Hematopoietic multipotent progenitor cell treated with erythropoietin and hydrocortisone succinate and interleukin-3 and kit ligand, for 8 days (in vitro differentiated cells): Measurements from ENCODE around the gene ANGPTL4.
"Not testable (repeated sequence)": the region's sequence is repeated elsewhere in the genome, so short reads cannot be mapped to it uniquely, and the experiment has no call there.

Source experiments
- DNase-seq: peaks from one replicate; pipeline ENCODE4 v3.0.0-alpha.2; 2015

ANGPTL4 gene, protein sequence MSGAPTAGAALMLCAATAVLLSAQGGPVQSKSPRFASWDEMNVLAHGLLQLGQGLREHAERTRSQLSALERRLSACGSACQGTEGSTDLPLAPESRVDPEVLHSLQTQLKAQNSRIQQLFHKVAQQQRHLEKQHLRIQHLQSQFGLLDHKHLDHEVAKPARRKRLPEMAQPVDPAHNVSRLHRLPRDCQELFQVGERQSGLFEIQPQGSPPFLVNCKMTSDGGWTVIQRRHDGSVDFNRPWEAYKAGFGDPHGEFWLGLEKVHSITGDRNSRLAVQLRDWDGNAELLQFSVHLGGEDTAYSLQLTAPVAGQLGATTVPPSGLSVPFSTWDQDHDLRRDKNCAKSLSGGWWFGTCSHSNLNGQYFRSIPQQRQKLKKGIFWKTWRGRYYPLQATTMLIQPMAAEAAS

DNA sequence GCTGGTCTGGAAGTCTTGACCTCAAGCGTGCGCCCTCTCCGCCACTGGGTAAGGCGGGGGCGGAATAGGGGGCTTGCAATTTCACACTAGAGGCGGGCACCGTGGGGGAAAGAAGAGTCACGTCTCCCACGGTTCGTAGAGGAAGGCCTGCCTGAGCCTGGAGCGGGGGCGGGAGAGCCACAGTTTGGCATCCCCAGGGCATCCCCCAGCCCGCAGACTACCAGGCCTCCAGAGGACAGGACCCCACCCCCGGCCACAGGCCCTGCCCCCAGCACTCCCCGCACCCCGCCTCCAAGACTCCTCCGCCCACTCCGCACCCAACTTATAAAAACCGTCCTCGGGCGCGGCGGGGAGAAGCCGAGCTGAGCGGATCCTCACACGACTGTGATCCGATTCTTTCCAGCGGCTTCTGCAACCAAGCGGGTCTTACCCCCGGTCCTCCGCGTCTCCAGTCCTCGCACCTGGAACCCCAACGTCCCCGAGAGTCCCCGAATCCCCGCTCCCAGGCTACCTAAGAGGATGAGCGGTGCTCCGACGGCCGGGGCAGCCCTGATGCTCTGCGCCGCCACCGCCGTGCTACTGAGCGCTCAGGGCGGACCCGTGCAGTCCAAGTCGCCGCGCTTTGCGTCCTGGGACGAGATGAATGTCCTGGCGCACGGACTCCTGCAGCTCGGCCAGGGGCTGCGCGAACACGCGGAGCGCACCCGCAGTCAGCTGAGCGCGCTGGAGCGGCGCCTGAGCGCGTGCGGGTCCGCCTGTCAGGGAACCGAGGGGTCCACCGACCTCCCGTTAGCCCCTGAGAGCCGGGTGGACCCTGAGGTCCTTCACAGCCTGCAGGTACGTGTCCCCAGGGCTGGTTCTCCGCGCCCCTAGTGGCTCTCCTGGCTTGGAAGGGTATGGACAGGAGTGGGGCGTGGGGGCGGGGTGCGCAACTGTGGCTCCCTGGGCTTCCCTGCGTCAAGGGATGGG, at the start of gene ANGPTL4:
ANGPTL4 (plus strand) TSS at position 353 of the 969 bp plus-strand sequence; CDS start at position 520, 167 bp downstream.
- DNase-seq = peak; percentile 68

DNA sequence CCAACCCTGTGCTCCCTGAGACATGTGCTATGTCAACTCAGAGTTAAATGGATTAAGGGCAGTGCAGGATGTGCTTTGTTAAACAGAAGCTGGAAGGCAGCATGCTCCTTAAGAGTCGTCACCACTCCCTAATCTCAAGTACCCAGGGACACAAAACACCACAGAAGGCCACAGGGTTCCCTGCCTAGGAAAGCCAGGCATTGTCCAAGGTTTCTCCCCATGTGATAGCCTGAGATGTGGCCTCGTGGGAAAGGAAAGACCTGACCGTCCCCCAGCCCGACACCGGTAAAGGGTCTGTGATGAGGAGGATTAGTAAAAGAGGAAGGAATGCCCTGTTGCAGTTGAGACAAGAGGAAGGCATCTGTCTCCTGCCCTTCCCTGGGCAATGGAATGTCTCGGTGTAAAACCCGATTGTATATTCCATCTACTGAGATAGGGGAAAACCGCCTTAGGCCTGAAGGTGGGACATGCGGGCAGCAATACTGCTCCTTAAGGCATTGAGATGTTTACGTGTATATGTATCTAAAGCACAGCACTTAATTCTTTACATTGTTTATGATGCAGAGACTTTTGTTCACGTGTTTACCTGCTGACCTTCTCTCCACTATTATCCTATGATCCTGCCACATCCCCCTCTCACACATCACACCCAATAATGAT, 48.8 kb upstream of the ANGPTL4 start:
- not testable (repeated sequence) for DNase-seq

DNA sequence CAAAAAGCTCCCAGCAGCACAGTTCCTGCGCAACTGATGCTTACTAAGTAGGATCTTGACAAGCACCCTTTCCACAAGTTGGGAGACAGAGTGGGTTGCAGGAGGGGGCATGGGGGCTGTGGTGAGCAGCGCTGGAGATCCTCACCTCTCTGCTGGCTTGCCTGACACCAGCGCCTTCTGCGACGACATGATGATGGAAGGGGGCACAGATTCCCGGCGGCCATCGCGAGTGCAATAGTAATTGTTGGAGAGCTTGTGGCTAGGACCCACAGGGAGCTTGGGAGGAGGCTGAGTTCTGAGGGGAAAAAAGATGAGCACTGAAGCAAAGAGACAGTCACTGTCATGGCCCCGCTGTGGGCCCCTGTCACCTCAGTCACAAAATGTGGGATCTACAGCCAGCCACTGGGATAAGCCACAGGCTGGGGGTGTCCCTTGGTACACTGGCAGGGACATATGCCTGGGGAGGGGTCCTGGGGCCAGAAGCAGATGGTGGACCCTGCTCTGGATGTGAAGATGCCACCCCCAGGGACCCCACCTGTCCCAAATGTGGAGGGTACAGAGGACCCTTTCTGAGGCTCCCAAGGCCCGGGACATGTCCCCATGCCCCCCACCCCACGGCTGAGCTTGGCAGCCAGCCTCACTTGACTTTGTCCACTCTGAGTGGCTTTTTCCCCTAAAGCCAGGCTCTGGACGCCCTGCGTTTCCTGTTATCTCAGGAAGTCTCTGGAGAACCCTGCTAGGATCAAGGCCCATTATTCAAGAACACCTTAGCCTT, 47.4 kb upstream of the ANGPTL4 start:
- DNase-seq = no peak

DNA sequence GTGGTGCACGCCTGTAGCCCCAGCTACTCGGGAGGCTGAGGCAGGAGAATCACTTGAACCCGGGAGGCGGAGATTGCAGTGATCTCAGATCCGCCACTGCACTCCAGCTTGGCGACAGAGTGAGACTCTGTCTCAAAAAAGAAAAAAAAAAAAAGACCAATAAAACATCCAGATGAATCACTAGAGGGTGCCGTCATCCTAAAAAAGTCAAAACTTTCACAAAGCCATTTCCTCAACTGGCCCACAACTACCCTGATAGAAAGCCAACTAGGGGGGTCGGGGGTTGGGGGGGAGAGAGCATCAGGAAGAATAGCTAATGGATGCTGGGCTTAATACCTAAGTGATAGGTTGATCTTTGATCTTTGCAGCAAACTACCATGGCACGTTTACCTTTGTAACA, 45.1 kb upstream of the ANGPTL4 start:
- DNase-seq = peak; percentile 42

DNA sequence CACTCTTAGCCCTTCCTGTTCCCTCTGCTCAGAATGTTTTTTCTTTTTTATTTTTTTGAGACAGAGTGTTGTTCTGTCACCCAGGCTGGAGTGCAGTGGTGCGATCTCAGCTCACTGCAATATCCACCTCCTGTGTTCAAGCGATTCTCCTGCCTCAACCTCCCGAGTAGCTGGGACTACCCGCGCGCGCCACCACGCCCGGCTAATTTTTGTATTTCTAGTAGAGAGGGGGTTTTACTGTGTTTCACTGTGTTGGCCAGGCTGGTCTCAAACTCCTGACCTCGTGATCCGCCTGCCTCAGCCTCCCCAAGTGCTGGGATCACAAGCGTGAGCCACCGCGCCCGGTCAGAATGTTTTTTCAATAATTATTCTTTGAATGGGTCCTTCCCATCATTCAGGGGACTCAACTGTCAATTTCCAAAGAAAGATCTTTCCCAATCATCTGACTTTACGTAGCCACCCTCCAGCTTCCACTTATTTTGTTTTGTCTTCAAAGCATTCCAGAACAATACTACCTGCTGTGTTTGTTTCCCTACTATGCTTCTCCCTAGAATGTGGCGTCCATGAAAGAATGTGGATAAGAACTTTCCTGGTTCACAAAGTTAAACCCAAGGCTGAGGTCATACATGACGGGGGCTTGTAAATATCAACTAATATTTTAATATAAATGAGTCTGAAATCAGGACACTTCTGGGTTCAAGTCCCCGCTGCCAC, 44.0 kb upstream of the ANGPTL4 start:
- no peak for DNase-seq

DNA sequence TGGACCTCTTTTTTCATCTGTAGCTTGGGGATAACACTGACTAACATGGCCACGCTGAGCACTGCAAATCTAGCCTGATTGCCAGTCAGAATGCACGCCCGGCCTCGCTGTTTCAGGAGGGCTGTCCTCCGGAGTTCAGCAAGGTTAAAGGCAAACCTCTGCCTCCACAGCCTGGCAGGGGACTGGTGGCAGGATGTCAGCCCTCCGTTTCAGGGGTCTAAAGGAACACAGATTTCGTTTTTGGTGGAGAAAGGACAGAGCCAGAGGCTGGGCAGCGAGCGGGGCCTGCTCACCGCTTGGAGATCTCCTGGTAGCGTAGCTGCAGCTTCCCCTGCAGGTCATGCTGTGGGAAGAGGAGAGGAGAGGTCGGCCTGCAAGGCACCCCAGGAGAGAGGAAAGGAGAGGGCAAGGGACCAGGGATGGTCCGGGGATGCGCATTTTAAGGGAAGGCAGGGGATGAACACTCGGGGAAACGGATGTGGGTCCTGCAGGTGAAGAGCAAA, 43.3 kb upstream of the ANGPTL4 start:
- DNase-seq = peak; percentile 27

DNA sequence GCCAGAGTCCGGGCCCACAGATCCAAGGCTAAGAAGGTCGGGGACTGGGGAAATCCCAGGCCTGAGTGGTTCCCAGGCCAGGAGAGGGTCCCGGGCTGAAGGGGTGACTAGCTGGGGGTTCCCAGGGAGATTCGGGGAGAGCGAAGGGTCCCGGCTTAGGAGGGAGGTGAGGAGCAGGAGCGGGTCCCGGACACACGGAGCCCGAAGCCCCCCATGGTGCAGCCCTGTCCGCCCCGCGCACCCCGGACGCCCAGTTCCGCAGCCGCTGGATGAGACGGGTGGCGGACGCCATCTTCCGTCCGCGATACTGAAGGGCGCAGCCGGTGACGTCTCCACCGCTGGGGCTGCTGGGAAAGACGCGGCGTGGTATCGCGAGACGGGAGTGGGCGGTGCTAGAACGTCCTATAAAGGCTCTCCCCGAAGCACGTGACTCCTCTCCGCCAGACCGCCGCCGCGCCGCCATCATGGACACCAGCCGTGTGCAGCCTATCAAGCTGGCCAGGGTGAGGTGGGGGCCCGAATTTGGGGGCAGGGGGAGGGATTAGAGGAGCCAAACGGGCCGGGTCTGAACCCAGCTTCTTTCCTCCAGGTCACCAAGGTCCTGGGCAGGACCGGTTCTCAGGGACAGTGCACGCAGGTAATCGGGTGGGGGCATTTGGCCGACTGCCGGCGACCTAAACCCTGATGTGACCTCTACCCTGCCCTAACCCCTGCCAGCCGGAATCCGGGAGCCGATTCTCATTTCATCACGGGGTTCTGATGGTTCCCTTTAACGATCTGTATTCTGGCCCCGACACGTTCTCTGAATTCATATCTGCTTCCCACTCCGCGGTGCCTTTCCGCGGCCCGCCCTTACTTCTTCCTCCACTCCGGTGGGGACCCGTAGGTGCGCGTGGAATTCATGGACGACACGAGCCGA, 42.6 kb upstream of the ANGPTL4 start, which contains the start of the genes NDUFA7 and RPS28:
NDUFA7 (minus strand) TSS at position 309 of the 919 bp plus-strand sequence; CDS start at position 292, 17 bp downstream.
RPS28 (plus strand) TSS at position 430 of the 919 bp plus-strand sequence; CDS start at position 465, 35 bp downstream.
- DNase-seq = peak; percentile 95

DNA sequence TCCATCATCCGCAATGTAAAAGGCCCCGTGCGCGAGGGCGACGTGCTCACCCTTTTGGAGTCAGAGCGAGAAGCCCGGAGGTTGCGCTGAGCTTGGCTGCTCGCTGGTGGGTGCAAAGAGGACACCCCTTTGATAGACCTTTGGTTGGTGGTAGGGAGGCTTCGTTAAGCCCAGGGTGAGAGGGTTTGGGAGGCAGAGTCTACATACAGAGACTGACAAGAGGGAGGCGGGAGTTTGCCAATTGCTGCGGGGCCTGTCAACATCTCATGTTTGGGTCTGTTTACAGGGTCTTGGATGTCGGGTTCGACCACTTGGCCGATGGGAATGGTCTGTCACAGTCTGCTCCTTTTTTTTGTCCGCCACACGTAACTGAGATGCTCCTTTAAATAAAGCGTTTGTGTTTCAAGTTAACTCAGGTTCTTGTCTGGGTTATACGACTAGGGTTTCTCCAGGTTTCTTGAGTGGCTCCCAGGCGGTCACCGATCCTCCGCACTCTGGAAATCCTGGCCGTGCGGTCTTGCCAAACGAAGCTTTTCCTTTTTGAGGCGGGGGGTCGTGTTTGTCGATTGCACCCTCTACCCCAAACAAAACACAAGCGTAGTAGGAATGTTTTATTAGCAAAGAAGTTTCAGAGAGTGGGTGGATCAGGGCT, 41.8 kb upstream of the ANGPTL4 start:
- peak; percentile 18 for DNase-seq

DNA sequence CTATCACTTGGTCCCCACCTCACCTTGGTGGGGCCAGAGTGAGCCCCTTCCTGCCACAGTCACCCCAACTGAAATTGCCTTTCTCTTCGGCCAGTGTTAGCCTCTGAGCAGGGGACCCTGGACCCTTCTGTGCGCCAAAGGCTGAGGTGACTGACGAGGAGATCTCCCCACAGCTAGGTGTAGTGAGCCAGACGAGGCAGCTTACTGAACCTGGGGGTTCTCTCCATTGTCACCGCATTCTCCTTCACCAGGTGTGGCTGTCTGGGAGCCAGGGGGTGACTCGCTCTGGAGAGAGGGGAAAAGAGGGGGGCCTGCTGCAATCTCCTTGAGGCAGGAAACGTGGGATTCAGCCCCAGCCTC, 41.3 kb upstream of the ANGPTL4 start:
- DNase-seq = no peak

DNA sequence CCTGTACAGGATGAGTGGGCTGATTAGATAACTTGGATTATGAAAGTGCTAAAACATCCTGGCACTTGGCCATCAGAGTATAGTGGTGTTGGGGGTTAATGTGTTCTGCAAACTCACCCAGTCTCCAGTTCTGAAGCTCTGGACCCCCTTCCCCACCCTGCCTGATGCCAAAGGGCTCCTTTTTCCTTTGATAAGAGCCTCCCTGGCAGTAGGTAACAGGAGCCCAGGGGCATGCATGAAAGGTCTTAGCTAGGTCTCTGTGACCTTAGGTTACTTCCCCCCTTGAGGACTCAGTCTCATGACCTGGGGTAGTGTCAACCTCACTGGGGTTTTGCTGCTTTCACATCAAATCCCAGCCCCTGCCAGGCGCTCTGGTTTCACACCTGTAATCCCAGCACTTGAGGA, 40.2 kb upstream of the ANGPTL4 start:
- peak; percentile 61 for DNase-seq

DNA sequence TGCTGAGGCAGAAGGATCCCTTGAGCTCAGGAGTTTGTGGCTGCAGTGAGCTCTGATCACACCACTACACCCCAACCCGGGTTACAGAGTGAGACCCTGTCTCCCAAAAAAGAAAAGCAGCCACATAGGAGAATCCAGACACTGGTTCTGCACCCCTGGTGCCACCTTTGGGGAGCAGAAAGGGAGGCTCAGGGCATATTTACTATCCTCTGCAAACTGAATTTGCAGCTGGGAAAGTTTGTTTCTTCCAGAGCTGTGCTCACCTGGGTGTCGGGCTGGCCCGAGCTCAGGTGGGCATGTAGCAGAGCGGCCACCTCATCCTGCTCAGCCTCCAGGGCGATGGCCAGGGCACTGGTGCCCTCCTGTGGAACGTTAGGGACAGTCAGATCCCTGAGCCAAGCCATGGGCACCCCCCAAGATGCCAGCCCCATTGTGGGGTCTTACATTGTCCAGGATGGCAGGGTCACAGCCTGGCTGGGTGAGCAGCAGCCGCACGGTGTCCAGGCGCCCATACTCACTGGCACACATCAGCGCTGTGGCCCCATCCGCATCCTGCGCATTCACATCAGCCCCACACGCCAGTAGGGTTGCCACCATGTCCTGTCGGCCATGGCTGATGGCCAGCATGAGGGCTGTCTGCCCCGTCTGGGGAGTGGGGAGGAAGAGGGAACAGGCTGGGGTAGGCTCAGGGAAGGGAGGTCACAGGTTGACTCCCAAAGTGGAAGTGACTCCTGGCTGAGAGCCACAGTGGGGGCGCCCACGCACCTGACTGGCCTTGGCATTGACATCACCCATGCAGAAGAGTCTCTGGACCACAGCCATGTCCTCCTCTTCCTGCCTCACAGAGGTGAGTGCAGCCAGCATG, 39.5 kb upstream of the ANGPTL4 start:
- DNase-seq = peak; percentile 23

DNA sequence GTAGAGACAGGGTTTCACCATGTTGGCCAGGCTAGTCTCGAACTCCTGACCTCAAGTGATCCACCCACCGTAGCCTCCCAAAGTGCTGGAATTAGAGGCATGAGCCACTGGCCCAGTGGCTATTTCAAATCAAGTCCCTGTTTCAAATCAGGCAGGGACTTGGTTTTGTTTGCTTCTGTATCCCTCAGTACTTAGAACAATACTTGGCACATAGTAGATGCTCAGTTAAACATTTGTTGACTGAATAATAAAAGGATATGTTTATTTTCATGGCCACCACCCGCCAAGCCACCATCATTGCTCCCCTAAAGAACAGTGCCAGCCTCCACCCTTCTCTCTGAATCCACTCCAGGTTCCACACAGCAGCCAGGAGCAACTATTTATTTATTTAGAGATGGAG, 38.5 kb upstream of the ANGPTL4 start:
- no peak for DNase-seq

DNA sequence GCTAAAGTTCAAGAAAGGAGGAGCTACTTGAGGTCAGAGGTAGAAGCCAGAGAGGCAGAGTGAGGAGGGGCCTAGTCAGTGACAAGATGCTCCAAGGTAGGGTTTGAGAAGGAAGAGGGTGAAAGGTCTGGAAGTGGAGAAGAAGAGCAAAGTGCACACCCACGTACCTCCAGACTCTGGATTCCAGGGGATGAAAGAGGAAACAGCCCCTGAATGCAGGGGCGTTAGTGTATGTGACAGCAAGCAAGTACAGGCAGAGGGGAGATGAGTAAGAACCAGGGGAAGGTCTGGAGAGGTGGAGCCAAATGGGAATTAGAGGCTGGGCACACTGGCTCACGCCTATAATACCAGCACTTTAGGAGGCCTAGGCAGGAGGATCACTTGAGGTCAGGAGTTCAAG, 34.0 kb upstream of the ANGPTL4 start:
- DNase-seq = no peak

DNA sequence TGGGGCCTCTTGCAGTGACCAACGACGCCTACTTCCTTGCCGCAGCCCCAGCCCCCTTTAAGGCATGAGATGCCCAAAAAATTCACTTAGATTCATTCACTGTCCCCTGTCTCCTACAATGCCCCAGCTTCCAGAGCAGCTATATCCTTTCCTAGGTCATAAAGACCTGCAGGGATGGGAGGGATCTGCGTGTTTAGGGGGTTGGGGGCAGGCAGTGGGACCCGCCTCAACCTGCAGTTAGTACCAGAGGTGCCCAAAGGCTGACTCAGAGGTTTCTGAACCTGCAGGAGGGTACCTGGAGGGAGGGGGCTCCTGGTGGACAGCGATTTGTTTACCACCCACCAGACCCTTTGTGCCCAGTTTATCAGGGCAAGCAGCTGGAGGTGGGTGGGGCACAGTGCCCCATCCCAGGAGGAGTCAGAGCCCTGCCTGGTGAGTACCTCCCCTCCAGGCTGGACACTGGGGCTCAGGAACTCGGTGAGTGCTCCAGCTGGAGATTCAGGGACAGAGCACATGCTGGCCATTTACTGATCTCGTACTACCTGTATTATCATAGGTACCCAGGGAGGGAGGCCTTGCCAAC, 32.6 kb upstream of the ANGPTL4 start:
- DNase-seq = peak; percentile 61

DNA sequence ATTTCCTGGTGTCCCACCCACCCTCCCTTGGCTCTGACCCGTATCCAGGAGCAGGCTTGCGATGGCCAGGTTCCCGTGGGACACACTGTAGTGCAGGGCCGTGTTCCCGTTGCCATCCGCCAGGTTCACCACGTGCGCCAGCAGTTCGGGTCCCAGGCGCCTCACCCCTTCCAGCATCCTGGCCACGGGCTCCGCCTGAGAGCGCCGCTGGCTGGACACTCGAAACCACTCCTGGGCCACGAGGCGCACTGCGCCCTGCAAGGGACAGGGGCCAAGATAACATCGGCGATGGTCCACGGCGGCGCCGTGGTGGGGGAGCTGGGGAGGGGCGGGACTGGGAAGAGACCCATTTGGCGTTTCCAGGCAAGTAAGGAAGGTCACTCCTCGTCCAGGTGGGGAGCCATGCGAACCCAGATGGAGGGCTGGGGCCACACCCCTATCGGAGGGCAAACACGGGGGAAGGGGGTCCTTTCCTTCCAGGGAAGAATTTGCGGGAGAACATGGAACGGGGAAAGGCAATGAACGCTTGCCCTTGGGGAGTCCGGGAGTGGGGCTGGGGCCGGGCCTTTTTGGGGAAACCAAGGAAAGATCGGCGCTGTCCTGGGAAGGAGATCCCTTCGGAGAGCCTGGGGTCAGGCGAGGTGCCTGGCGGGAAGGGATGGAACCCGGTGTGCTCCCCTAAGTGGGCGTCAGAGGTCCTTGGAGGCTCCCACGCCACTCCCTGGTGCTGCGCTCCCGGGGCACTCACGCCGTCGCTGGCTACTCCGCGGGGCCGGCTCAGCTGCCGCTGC, 30.8 kb upstream of the ANGPTL4 start:
- DNase-seq = no peak

DNA sequence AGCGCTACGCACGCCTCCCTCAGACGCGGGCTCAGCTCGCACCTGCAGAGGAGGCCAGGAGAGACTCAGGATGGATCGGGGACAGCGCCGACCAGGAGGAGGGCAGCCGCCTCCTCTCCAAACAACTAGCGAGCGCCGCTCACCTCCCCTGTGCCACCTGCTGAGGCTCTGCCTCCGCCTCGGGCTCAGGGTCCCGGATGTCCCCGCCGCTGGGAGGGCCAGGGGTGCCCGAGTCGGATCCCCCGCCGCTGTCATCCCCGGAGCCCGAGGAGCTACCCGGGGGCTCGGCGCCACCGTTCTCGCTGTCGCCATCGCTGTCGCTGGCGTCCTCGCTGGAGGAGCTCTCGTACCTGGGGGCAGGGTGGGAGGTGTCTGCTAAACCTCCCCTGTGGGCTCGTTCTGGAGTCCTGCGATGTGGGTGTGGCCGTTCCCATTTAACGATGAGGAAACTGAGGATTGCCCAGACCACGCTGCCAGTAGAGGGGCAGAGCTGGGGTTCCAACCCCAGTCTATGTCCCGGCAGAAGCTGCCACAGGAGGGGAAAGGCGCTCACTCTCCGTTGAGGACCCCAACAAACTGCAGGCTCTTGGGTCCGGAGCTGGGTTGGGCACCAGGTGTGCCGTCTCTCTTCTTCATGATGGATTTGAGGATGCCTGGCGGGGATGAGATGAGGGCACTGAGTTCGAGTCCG, 30.0 kb upstream of the ANGPTL4 start:
- no peak for DNase-seq
